ENCODE data around the gene ALPK3. TPM values are rescaled to one million over a fixed set of nuclear protein-coding genes. Genes with fewer than 3 reads are reported as not detected.

The ALPK3 gene
- total and polyA plus RNA-seq, 10 of the 15 experiments (the other 5 are each of a cell fraction or from before 2014, with no cell fraction given) = under 0.01 to 0.05 (median 0.02) TPM; not detected in 6

- Histone ChIP-seq H3K36me3 (ENCODE audit: control insufficient read depth in 2 of 2, insufficient read depth in 2 of 2, low read length in 1 of 2) (no peaks in the 10 kb centered on the region), H3K4me3 (no peak overlapping the region), H3K79me2 (ENCODE audit: control insufficient read depth, insufficient read depth, low read length) (no peaks in the 10 kb centered on the region), H3K27ac (ENCODE audit: control insufficient read depth, insufficient read depth) (no peak overlapping the region), H3K4me2 (ENCODE audit: control insufficient read depth, insufficient read depth) (no peak overlapping the region), H3K9ac (ENCODE audit: control insufficient read depth, insufficient read depth, low read length) (no peak overlapping the region), H3K4me1 (ENCODE audit: control insufficient read depth, insufficient read depth, low read length) (no peaks in the 10 kb centered on the region), H2AFZ (ENCODE audit: control insufficient read depth, low read depth, low read length) (no peak overlapping the region), H3K27me3 (replicated peaks in 1 of 2; ENCODE audit: control insufficient read depth in 2 of 2, insufficient read depth in 2 of 2, low read length in 1 of 2) (peaks cover 0 to 4% of the 10 kb centered on the region in 2 experiments; a peak in 3 of 4 replicates), H3K9me3 (replicated peaks; ENCODE audit: control insufficient read depth, insufficient read depth, low read length) (no peaks in the 10 kb centered on the region), H4K20me1 (ENCODE audit: control insufficient read depth, insufficient read depth) (no peaks in the 10 kb centered on the region)
- 40% methylated on average over 13 of the region's 13 CpGs for WGBS (ENCODE audit: insufficient coverage, insufficient replicate concordance, low lambda C conversion rate, missing lambda C conversion rate)
- ChIA-PET POLR2A (no interaction called here), SMC1A (ENCODE audit: uncharacterized antibody, unreplicated experiment) (interaction anchor here (1.1 to 1.3 kb wide), 3 partner anchors 8 to 26 kb away, joined by 3 read pairs; no protein-coding TSS in a partner anchor), RAD21 (ENCODE audit: unreplicated experiment) (interaction anchor here (0.7 to 1.7 kb wide), 2 partner anchors 14 to 65 kb away, joined by 4 to 7 read pairs; no protein-coding TSS in a partner anchor), CTCF (interaction anchor here (0.6 to 1.8 kb wide), 2 partner anchors 14 to 1595 kb away, joined by 3 to 12 read pairs; no protein-coding TSS in a partner anchor)
- ATAC-seq (no peak), FAIRE-seq (no peak), DNase-seq (ENCODE audit: low read depth, low spot score) (no peak)
- in situ Hi-C loops (cut with MboI) = no loop called here
- intact Hi-C loops (cut with micrococcal nuclease; ENCODE audit: unreplicated experiment) = no loop called here
- BruUV-seq (replicated peaks) = no TSS peak
- TF ChIP-seq MEF2A (IDR thresholded peaks at IDR 0.05; ENCODE audit: insufficient read depth, low read depth, low read length) = no peak
- TF ChIP-seq RUNX3 (IDR thresholded peaks at IDR 0.05; ENCODE audit: low read length) = no peak
- TF ChIP-seq SPI1 (IDR thresholded peaks at IDR 0.05; ENCODE audit: borderline replicate concordance, insufficient read depth, low read depth, low read length) = no peak
- TF ChIP-seq EGR1 (IDR thresholded peaks at IDR 0.05; ENCODE audit: borderline replicate concordance in 1 of 2, low read depth in 2 of 2, low read length in 2 of 2) = no peak
- TF ChIP-seq ZZZ3 (IDR thresholded peaks at IDR 0.05; ENCODE audit: control insufficient read depth, insufficient read length, low read depth) = no peak
- no peak for TF ChIP-seq GABPA (IDR thresholded peaks at IDR 0.05; ENCODE audit: low read depth)
- no peak for TF ChIP-seq ZNF687 (IDR thresholded peaks at IDR 0.05)
- no peak for TF ChIP-seq RAD21 (IDR thresholded peaks at IDR 0.05; ENCODE audit: insufficient read depth, low read depth, low read length)
- TF ChIP-seq MLLT1 (IDR thresholded peaks at IDR 0.05) = no peak
- no peak for TF ChIP-seq EP300 (IDR thresholded peaks at IDR 0.05; ENCODE audit: borderline replicate concordance in 1 of 2, control insufficient read depth in 1 of 2, low read depth in 2 of 2, low read length in 2 of 2)
- TF ChIP-seq RELA (IDR thresholded peaks at IDR 0.05; ENCODE audit: borderline replicate concordance, partially characterized antibody) = no peak
- no peak for TF ChIP-seq ZNF592 (IDR thresholded peaks at IDR 0.05)
These were observed 46.6 kb downstream of the ALPK3 start for GRCh38 chr15:84863565-84864443.

Data from GM12878 (cell line).